ENCODE results near the gene FBXO31. TPM values are rescaled to one million over a fixed set of nuclear protein-coding genes. Genes with fewer than 3 reads are reported as not detected.

FBXO31 gene
- total RNA-seq, 2 donors from 2014 or later, result 18.6 to 22.1 TPM

DNA sequence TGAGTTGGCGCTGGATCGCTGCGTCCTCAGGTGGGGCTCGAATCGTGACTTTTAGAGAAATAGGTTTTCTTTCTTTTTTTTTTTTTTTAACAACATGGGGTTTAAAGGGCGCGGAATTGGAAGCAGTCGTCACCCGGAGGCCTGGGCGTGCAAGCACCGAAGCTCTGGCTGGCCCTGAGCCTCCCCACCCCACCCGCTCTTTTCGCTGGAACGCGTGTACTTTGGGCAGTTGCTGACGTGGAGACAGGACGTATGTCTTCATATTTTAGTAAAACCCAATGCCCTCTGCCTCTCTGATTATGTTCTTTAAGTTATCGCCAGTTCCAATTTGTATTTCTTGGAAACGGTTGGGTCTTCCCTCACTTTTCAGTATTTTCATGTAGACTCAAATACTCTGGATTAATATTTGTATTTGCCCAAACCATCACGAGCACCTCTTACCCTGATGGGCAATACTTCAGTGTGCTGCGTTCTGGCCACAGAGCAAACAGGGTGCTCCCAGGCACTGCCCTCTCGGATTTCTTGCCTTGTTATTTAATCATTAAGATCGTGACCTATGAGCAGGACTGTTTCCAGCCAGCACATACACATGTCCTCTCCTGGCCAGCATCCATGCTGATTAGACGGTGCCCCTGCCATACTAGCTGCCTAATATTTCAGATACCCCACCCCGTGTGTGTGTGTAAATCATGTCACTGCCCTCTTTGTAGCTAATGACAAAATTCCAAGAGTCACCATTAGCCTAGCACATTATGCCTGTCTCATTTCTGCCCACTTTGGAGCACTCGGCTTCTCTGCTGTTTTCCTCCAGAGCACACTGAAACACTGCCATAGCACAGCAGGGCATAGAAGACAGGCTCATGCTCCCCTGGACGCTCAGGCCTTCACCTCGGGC, 65.6 kb downstream of the FBXO31 start:
- no peaks in the 10 kb centered on the region for H3K27me3 Mint-ChIP-seq (ENCODE audit: insufficient read depth)

DNA sequence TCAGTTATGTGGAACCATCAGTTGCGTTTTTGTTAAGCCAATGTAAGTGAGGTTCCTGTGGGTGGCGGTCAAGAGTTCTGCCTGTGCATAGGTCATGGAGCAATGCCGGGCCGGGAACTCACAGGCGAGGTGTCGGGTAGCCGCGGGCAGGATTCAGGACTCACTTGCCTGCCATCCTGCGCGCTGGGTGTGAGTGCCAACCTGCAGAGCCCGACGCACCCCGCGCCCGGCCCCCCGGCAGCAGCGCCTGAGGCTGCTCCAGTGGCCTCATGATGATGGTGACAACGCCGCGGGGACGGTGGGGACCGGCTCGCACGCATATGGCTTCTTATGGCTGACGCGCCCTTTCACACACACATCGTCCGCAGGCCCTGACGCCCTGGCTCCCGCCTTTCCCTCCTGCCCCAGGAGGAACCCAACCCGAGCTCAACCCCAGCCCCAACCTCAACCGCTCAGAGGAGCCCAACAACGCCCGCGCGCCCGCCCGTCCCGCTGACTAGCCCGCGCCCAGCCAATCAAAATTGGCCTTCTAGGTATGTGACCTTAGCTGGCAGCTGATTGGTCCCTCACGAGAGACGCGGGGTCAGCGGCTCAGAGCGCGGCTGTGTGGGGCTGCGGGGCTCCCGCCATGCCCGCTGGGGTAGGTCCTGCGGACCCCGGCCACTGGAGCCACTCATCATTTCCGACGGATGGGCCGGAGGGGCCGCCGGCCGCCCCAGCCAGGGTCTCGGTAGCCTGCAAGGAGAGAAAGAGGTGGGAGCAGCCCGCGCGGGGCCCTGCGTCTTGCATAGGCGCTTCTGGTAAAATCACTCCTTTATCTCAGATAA, 66.4 kb downstream of the FBXO31 start, which contains the start of gene C16orf95:
Gene C16orf95 (minus strand): TSS at position 470 of the 827 bp plus-strand sequence. CDS start 150 bp downstream, at position 320.
- TF ChIP-seq, protein P1, sequence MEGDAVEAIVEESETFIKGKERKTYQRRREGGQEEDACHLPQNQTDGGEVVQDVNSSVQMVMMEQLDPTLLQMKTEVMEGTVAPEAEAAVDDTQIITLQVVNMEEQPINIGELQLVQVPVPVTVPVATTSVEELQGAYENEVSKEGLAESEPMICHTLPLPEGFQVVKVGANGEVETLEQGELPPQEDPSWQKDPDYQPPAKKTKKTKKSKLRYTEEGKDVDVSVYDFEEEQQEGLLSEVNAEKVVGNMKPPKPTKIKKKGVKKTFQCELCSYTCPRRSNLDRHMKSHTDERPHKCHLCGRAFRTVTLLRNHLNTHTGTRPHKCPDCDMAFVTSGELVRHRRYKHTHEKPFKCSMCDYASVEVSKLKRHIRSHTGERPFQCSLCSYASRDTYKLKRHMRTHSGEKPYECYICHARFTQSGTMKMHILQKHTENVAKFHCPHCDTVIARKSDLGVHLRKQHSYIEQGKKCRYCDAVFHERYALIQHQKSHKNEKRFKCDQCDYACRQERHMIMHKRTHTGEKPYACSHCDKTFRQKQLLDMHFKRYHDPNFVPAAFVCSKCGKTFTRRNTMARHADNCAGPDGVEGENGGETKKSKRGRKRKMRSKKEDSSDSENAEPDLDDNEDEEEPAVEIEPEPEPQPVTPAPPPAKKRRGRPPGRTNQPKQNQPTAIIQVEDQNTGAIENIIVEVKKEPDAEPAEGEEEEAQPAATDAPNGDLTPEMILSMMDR (conservative IDR thresholded peaks at IDR 0.05), result peak; percentile 71
- Histone ChIP-seq H3K4me1 (ENCODE audit: control insufficient read depth, insufficient read depth, low read length) (no peaks in the 10 kb centered on the region), H3K27me3 (ENCODE audit: control insufficient read depth, insufficient read depth, low read length, poor library complexity, severe bottlenecking) (no peaks in the 10 kb centered on the region), H3K27ac (ENCODE audit: low read depth, low read length) (peak within 1 kb of the TSS; percentile 84), H3K9ac (ENCODE audit: extremely low read depth, low read length, poor library complexity, severe bottlenecking) (peak within 1 kb of the TSS; percentile 90), H3K9me3 (ENCODE audit: control insufficient read depth, low read length) (no peaks in the 10 kb centered on the region), H3K4me3 (ENCODE audit: low read length) (peak within 1 kb of the TSS; percentile 90), H3K36me3 (ENCODE audit: control insufficient read depth, insufficient read depth, low read length) (no peaks in the 10 kb centered on the region)
- H3K4me3 Mint-ChIP-seq, result peak within 1 kb of the TSS; percentile 94
- H3K27ac Mint-ChIP-seq, result peak within 1 kb of the TSS; percentile 96
- WGBS, 2 experiments (ENCODE audit: insufficient coverage in 1 of 2, insufficient read length in 1 of 2), result 1% methylated on average over 22 to 64 of the region's 64 CpGs
- H3K4me1 Mint-ChIP-seq, result peaks cover 8% of the 10 kb centered on the region
- no peaks in the 10 kb centered on the region for H3K27me3 Mint-ChIP-seq (ENCODE audit: insufficient read depth)
- peak; percentile 99 for DNase-seq
- H3K9me3 Mint-ChIP-seq, result no peaks in the 10 kb centered on the region
- no peaks in the 10 kb centered on the region for H3K36me3 Mint-ChIP-seq (ENCODE audit: low read depth)

More for the DNA sequence above, 65.6 kb downstream of the FBXO31 start:
- TF ChIP-seq, protein P1 (conservative IDR thresholded peaks at IDR 0.05), result no peak
- H3K27ac ChIP-seq (ENCODE audit: low read depth, low read length), result peak overlapping the region; percentile 61
- H3K9me3 ChIP-seq (ENCODE audit: control insufficient read depth, low read length), result no peaks in the 10 kb centered on the region
- H3K36me3 ChIP-seq (ENCODE audit: control insufficient read depth, insufficient read depth, low read length), result no peaks in the 10 kb centered on the region
- peak overlapping the region; percentile 90 for H3K9ac ChIP-seq (ENCODE audit: extremely low read depth, low read length, poor library complexity, severe bottlenecking)
- no peaks in the 10 kb centered on the region for H3K27me3 ChIP-seq (ENCODE audit: control insufficient read depth, insufficient read depth, low read length, poor library complexity, severe bottlenecking)
- no peak for DNase-seq
- H3K4me1 ChIP-seq (ENCODE audit: control insufficient read depth, insufficient read depth, low read length), result no peaks in the 10 kb centered on the region
- Mint-ChIP-seq H3K9me3 (no peaks in the 10 kb centered on the region), H3K27ac (peak overlapping the region; percentile 96), H3K36me3 (ENCODE audit: low read depth) (no peaks in the 10 kb centered on the region), H3K4me3 (peak overlapping the region; percentile 94), H3K4me1 (peaks cover 8% of the 10 kb centered on the region)
- 15 to 22% methylated on average over 13 to 26 of the region's 28 CpGs for WGBS, 2 experiments (ENCODE audit: insufficient coverage in 1 of 2, insufficient read length in 1 of 2)
- H3K4me3 ChIP-seq (ENCODE audit: low read length), result peak overlapping the region; percentile 90

DNA sequence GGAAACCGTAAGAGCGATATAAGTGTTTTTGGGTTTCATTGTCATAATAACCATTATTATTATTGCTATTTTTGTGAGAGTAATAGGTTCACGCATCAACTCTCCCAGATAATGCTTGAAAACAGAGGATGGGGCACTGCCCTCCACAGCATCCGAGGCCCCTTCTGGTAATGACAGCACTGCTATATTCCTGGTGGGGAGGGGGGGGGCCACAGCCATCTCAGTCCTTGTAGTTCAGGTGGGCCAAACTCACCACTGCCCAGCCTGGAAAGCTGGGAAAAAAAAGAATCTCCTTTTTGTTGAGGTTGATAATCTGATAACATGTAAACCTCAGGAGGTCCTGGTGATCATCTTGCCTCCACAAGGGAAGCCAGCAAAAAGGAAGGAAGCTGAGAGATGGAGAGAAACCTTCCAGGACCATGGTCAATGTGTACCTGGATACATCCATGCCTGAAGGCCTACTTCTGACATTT, 67.1 kb downstream of the FBXO31 start:
- Histone ChIP-seq H3K27ac (ENCODE audit: low read depth, low read length) (peak overlapping the region; percentile 84), H3K4me1 (ENCODE audit: control insufficient read depth, insufficient read depth, low read length) (no peaks in the 10 kb centered on the region), H3K9ac (ENCODE audit: extremely low read depth, low read length, poor library complexity, severe bottlenecking) (peak overlapping the region; percentile 90), H3K36me3 (ENCODE audit: control insufficient read depth, insufficient read depth, low read length) (no peaks in the 10 kb centered on the region), H3K9me3 (ENCODE audit: control insufficient read depth, low read length) (no peaks in the 10 kb centered on the region), H3K27me3 (ENCODE audit: control insufficient read depth, insufficient read depth, low read length, poor library complexity, severe bottlenecking) (no peaks in the 10 kb centered on the region), H3K4me3 (ENCODE audit: low read length) (peak overlapping the region; percentile 90)
- DNase-seq, result no peak
- Mint-ChIP-seq H3K9me3 (no peaks in the 10 kb centered on the region), H3K4me3 (peak overlapping the region; percentile 94), H3K36me3 (ENCODE audit: low read depth) (no peaks in the 10 kb centered on the region), H3K27ac (peak overlapping the region; percentile 96), H3K27me3 (ENCODE audit: insufficient read depth) (no peaks in the 10 kb centered on the region), H3K4me1 (peaks cover 8% of the 10 kb centered on the region)
- TF ChIP-seq, protein P1 (conservative IDR thresholded peaks at IDR 0.05), result no peak
- WGBS, 2 experiments (ENCODE audit: insufficient coverage in 1 of 2, insufficient read length in 1 of 2), result 95 to 100% methylated on average over 1 to 3 of the region's 4 CpGs

Data from endodermal cell (in vitro differentiated cells).